ENCODE measurements around the gene G0S2.

The G0S2 gene

DNA sequence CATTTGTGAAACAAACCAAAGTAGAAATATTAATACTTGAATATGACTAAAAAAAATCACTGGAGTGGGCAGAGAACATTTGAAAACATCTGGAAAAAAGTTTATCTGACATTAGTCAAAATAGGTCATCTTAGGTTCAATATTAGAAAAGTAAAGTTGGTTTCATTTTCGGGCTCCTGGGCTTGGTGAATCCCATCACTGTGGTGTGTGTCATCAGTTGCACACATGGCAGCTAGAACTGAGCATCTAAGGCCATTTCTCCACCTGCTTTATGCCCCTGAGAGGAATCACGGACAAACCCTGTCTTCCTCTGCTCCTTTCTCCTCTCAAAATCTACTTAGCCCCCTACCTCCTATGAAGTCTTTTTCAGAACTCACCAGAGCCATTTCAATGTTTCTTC is 34.9 kb downstream of the G0S2 start:
- Histone ChIP-seq H3K4me3 (ENCODE audit: low read depth, low read length) (no peak overlapping the region), H3K27ac (ENCODE audit: extremely low read depth, low read depth, low read length) (no peak overlapping the region), H3K9me3 (ENCODE audit: control insufficient read depth, insufficient read depth, low read depth, low read length) (no peaks in the 10 kb centered on the region), H3K36me3 (ENCODE audit: control insufficient read depth in 2 of 2, insufficient read depth in 1 of 2, low read length in 2 of 2) (no peaks in the 10 kb centered on the region), H3K4me1 (ENCODE audit: control insufficient read depth, insufficient read depth, low read length) (no peaks in the 10 kb centered on the region)
- CTCF ChIA-PET: no interaction called here
- TF ChIP-seq KLF16 (tag by site-specific recombination; IDR thresholded peaks at IDR 0.05) (no peak), ZFP41 (tag by site-specific recombination; IDR thresholded peaks at IDR 0.05; ENCODE audit: borderline replicate concordance) (no peak), ZBTB26 (tag by site-specific recombination; optimal IDR thresholded peaks at IDR 0.05) (no peak), ZNF404 (tag by site-specific recombination; IDR thresholded peaks at IDR 0.05) (no peak), ZNF423 (tag by site-specific recombination; IDR thresholded peaks at IDR 0.05) (no peak), ZNF223 (tag by site-specific recombination; IDR thresholded peaks at IDR 0.05) (no peak), AEBP2 (tag by site-specific recombination; IDR thresholded peaks at IDR 0.05; ENCODE audit: borderline replicate concordance) (no peak), ZNF610 (tag by site-specific recombination; IDR thresholded peaks at IDR 0.05; ENCODE audit: borderline replicate concordance) (no peak), ZNF660 (tag by site-specific recombination; IDR thresholded peaks at IDR 0.05) (no peak), ZNF114 (tag by site-specific recombination; IDR thresholded peaks at IDR 0.05) (no peak), ZXDB (tag by site-specific recombination; IDR thresholded peaks at IDR 0.05) (no peak)
- TF ChIP-seq, protein P1, sequence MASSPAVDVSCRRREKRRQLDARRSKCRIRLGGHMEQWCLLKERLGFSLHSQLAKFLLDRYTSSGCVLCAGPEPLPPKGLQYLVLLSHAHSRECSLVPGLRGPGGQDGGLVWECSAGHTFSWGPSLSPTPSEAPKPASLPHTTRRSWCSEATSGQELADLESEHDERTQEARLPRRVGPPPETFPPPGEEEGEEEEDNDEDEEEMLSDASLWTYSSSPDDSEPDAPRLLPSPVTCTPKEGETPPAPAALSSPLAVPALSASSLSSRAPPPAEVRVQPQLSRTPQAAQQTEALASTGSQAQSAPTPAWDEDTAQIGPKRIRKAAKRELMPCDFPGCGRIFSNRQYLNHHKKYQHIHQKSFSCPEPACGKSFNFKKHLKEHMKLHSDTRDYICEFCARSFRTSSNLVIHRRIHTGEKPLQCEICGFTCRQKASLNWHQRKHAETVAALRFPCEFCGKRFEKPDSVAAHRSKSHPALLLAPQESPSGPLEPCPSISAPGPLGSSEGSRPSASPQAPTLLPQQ (tag by site-specific recombination; IDR thresholded peaks at IDR 0.05): no peak
- POLR2A ChIA-PET: no interaction called here

DNA sequence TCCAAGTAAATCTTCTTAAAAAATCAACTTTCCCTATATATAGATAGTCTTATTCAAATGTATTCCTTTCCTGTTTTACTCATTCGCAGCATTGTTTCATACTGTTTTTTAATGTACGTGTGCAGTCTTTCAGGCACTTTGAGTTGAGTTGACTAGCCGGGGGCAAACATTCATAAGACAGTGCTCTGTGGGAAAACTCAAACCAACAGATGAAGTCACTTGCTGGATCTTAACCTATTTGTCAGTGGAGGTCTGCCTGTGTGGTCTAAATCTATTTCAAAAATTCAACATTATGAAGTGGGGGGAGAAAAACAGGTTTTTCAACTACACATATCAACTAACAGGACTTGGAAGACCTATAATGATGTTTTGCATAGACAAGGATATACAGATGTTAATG is 35.6 kb downstream of the G0S2 start:
- Histone ChIP-seq H3K9me3 (ENCODE audit: control insufficient read depth, insufficient read depth, low read depth, low read length) (no peaks in the 10 kb centered on the region), H3K36me3 (ENCODE audit: control insufficient read depth in 2 of 2, insufficient read depth in 1 of 2, low read length in 2 of 2) (no peaks in the 10 kb centered on the region), H3K4me1 (ENCODE audit: control insufficient read depth, insufficient read depth, low read length) (no peaks in the 10 kb centered on the region), H3K27ac (ENCODE audit: extremely low read depth, low read depth, low read length) (no peak overlapping the region), H3K4me3 (ENCODE audit: low read depth, low read length) (no peak overlapping the region)
- POLR2A ChIA-PET: no interaction called here
- TF ChIP-seq ZSCAN16 (tag by site-specific recombination; IDR thresholded peaks at IDR 0.05): no peak
- CTCF ChIA-PET: no interaction called here

GRCh38 chr1:209714338-209714737 is 39.1 kb downstream of the G0S2 start:
- POLR2A ChIA-PET: no interaction called here
- TF ChIP-seq ZNF16 (tag by site-specific recombination; IDR thresholded peaks at IDR 0.05; ENCODE audit: low read depth): no peak
- no peak for TF ChIP-seq ZNF571 (tag by site-specific recombination; IDR thresholded peaks at IDR 0.05)
- TF ChIP-seq, protein P2, sequence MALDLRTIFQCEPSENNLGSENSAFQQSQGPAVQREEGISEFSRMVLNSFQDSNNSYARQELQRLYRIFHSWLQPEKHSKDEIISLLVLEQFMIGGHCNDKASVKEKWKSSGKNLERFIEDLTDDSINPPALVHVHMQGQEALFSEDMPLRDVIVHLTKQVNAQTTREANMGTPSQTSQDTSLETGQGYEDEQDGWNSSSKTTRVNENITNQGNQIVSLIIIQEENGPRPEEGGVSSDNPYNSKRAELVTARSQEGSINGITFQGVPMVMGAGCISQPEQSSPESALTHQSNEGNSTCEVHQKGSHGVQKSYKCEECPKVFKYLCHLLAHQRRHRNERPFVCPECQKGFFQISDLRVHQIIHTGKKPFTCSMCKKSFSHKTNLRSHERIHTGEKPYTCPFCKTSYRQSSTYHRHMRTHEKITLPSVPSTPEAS (tag by site-specific recombination; IDR thresholded peaks at IDR 0.05): no peak
- TF ChIP-seq ZFP41 (tag by site-specific recombination; IDR thresholded peaks at IDR 0.05; ENCODE audit: borderline replicate concordance): no peak
- TF ChIP-seq ZNF488 (tag by site-specific recombination; IDR thresholded peaks at IDR 0.05): no peak
- no peak for TF ChIP-seq ZNF140 (tag by site-specific recombination; IDR thresholded peaks at IDR 0.05)

More at GRCh38 chr1:209714338-209714737, 39.1 kb downstream of the G0S2 start:
- Histone ChIP-seq H3K36me3 (ENCODE audit: control insufficient read depth in 2 of 2, insufficient read depth in 1 of 2, low read length in 2 of 2) (no peaks in the 10 kb centered on the region), H3K27ac (ENCODE audit: extremely low read depth, low read depth, low read length) (no peak overlapping the region), H3K9me3 (ENCODE audit: control insufficient read depth, insufficient read depth, low read depth, low read length) (no peaks in the 10 kb centered on the region), H3K4me1 (ENCODE audit: control insufficient read depth, insufficient read depth, low read length) (no peaks in the 10 kb centered on the region), H3K4me3 (ENCODE audit: low read depth, low read length) (no peak overlapping the region)
- CTCF ChIA-PET: no interaction called here
